LHCN-M2 (cell line): ENCODE data around the gene HNRNPD. TPM values are rescaled to one million over a fixed set of nuclear protein-coding genes. Genes with fewer than 3 reads are reported as not detected.
"Not testable (repeated sequence)": the region's sequence is repeated elsewhere in the genome, so short reads cannot be mapped to it uniquely, and the experiment has no call there.

Experiments
- DNase-seq: peaks from one replicate; pipeline ENCODE4 v3.0.0-alpha.2; 2012; ENCODE audit warnings: low read depth
- polyA plus RNA-seq: library from polyadenylated mRNA; unstranded; fragments of >200 nt; gene quantifications from one replicate; pipeline ENCODE4 v1.2.1, GENCODE V29; 2012; ENCODE audit warnings: missing spikeins
- total RNA-seq: library from RNA; depleted of rRNA; stranded (reverse); fragments of >200 nt; gene quantifications from 2 replicates; pipeline ENCODE4 v1.2.3, GENCODE V29; 2014; rRNA removed

HNRNPD gene
- 36.2 and 48.9 TPM in 2 replicates for total RNA-seq
- polyA plus RNA-seq = 219 TPM

GRCh38 chr4:82373816-82374625, at the start of gene HNRNPD:
TSS of gene HNRNPD (minus strand) at chr4:82373991. CDS start at chr4:82373678, 313 bp downstream.
- DNase-seq = peak; percentile 100

- DNase-seq = no peak
Measured at GRCh38 chr4:82422616-82423015, 48.8 kb upstream of the HNRNPD start.

GRCh38 chr4:82421796-82422560, 48.2 kb upstream of the HNRNPD start:
- DNase-seq = no peak

GRCh38 chr4:82419451-82419850, 45.7 kb upstream of the HNRNPD start:
- no peak for DNase-seq

GRCh38 chr4:82415922-82416365, 42.2 kb upstream of the HNRNPD start:
- no peak for DNase-seq

- not testable (repeated sequence) for DNase-seq
Measured at GRCh38 chr4:82415061-82415460, 41.3 kb upstream of the HNRNPD start.

GRCh38 chr4:82403725-82404124, 29.9 kb upstream of the HNRNPD start:
- DNase-seq = no peak

- DNase-seq = no peak
Measured at GRCh38 chr4:82402196-82402775, 28.5 kb upstream of the HNRNPD start.

GRCh38 chr4:82401600-82401999, 27.8 kb upstream of the HNRNPD start:
- no peak for DNase-seq

GRCh38 chr4:82398263-82398662, 24.5 kb upstream of the HNRNPD start:
- no peak for DNase-seq

GRCh38 chr4:82397527-82397926, 23.7 kb upstream of the HNRNPD start:
- no peak for DNase-seq

GRCh38 chr4:82394896-82395295, 21.1 kb upstream of the HNRNPD start:
- DNase-seq = no peak

GRCh38 chr4:82390061-82390460, 16.3 kb upstream of the HNRNPD start:
- not testable (repeated sequence) for DNase-seq

GRCh38 chr4:82388405-82388804, 14.6 kb upstream of the HNRNPD start:
- no peak for DNase-seq

GRCh38 chr4:82386312-82386711, 12.5 kb upstream of the HNRNPD start:
- DNase-seq = not testable (repeated sequence)

GRCh38 chr4:82382751-82383150, 9.0 kb upstream of the HNRNPD start:
- no peak for DNase-seq

GRCh38 chr4:82381661-82382296, 8.0 kb upstream of the HNRNPD start:
- DNase-seq = no peak

- no peak for DNase-seq
Measured at GRCh38 chr4:82381235-82381634, 7.4 kb upstream of the HNRNPD start.

GRCh38 chr4:82380831-82381230, 7.0 kb upstream of the HNRNPD start:
- no peak for DNase-seq

GRCh38 chr4:82380344-82380743, 6.6 kb upstream of the HNRNPD start:
- DNase-seq = no peak

GRCh38 chr4:82376109-82376508, 2.3 kb upstream of the HNRNPD start:
- no peak for DNase-seq

- no peak for DNase-seq
Measured at GRCh38 chr4:82373486-82373815, 340 bp downstream of the HNRNPD start.
